ENCODE results near the gene CREBL2.
"Not testable (repeated sequence)": the region's sequence is repeated elsewhere in the genome, so short reads cannot be mapped to it uniquely, and the experiment has no call there.

The CREBL2 gene

GRCh38 chr12:12599750-12600643 is 11.7 kb upstream of the CREBL2 start:
- DNase-seq, result no peak

- DNase-seq, result no peak
Measured at GRCh38 chr12:12600659-12601058, 11.0 kb upstream of the CREBL2 start.

- no peak for DNase-seq
Measured at GRCh38 chr12:12604740-12605139, 6.9 kb upstream of the CREBL2 start.

- DNase-seq, result peak; percentile 62
Measured at GRCh38 chr12:12606781-12607589, 4.7 kb upstream of the CREBL2 start.

- DNase-seq, result no peak
Measured at GRCh38 chr12:12608557-12608957, 3.1 kb upstream of the CREBL2 start.

- DNase-seq, result no peak
Measured at GRCh38 chr12:12609692-12610091, 2.0 kb upstream of the CREBL2 start.

GRCh38 chr12:12610711-12611110 is 965 bp upstream of the CREBL2 start:
- DNase-seq, result no peak

GRCh38 chr12:12612358-12612757 is 682 bp downstream of the CREBL2 start:
- peak; percentile 2 for DNase-seq

GRCh38 chr12:12613344-12613743 is 1.7 kb downstream of the CREBL2 start:
- DNase-seq, result no peak

- no peak for DNase-seq
Measured at GRCh38 chr12:12614342-12614741, 2.7 kb downstream of the CREBL2 start.

GRCh38 chr12:12616512-12617310 is 5.0 kb downstream of the CREBL2 start:
- no peak for DNase-seq

- DNase-seq, result not testable (repeated sequence)
Measured at GRCh38 chr12:12618064-12618463, 6.4 kb downstream of the CREBL2 start.

- DNase-seq, result no peak
Measured at GRCh38 chr12:12620730-12621315, 9.1 kb downstream of the CREBL2 start.

- DNase-seq, result no peak
Measured at GRCh38 chr12:12622418-12622817, 10.7 kb downstream of the CREBL2 start.

- no peak for DNase-seq
Measured at GRCh38 chr12:12624498-12624992, 12.9 kb downstream of the CREBL2 start.

- DNase-seq, result no peak
Measured at GRCh38 chr12:12626471-12626870, 14.8 kb downstream of the CREBL2 start.

- DNase-seq, result no peak
Measured at GRCh38 chr12:12627308-12627827, 15.7 kb downstream of the CREBL2 start.

GRCh38 chr12:12628013-12628412 is 16.3 kb downstream of the CREBL2 start:
- no peak for DNase-seq

GRCh38 chr12:12630850-12631249 is 19.2 kb downstream of the CREBL2 start:
- no peak for DNase-seq

GRCh38 chr12:12635651-12636050 is 24.0 kb downstream of the CREBL2 start:
- no peak for DNase-seq

GRCh38 chr12:12636641-12637040 is 25.0 kb downstream of the CREBL2 start:
- no peak for DNase-seq

- not testable (repeated sequence) for DNase-seq
Measured at GRCh38 chr12:12639995-12640394, 28.3 kb downstream of the CREBL2 start.

Data from NCI-H1048 (cell line).